ENCODE measurements around the gene MRPS17.

MRPS17 gene

GRCh38 chr7:55966851-55967250 lies 15.2 kb downstream of the MRPS17 start:
- Histone ChIP-seq H2AFZ (ENCODE audit: low read depth, low read length, severe bottlenecking) (no peak overlapping the region), H3K36me3 (ENCODE audit: low read length) (no peaks in the 10 kb centered on the region), H3K27me3 (ENCODE audit: low read length) (no peaks in the 10 kb centered on the region), H3K9me2 (replicated peaks; ENCODE audit: insufficient read depth, low read length) (no peaks in the 10 kb centered on the region), H3K4me3 (ENCODE audit: insufficient read depth, low read length, poor library complexity, severe bottlenecking) (no peak overlapping the region), H3F3A (ENCODE audit: insufficient read depth) (peaks cover 9% of the 10 kb centered on the region), H3K79me2 (ENCODE audit: insufficient read depth, low read length) (no peaks in the 10 kb centered on the region), H3K27ac (ENCODE audit: low read depth, low read length) (no peak overlapping the region), H3K9ac (ENCODE audit: low read length) (no peak overlapping the region), H3K4me2 (ENCODE audit: low read depth, low read length, poor library complexity, severe bottlenecking) (no peak overlapping the region), H4K20me1 (ENCODE audit: low read depth, low read length) (no peaks in the 10 kb centered on the region), H3K9me3 (ENCODE audit: insufficient read depth, low read length) (no peaks in the 10 kb centered on the region)
- TF ChIP-seq CTCF (IDR thresholded peaks at IDR 0.05; ENCODE audit: insufficient read depth, low read length, poor library complexity, severe bottlenecking) (no peak), EZH2phosphoT487 (conservative IDR thresholded peaks at IDR 0.05; ENCODE audit: low read length) (no peak)

GRCh38 chr7:55969391-55969790 lies 17.7 kb downstream of the MRPS17 start:
- H2AFZ ChIP-seq (ENCODE audit: low read depth, low read length, severe bottlenecking), result no peak overlapping the region

GRCh38 chr7:55970561-55970960 lies 18.9 kb downstream of the MRPS17 start:
- Histone ChIP-seq H3K27me3 (ENCODE audit: low read length) (no peaks in the 10 kb centered on the region), H4K20me1 (ENCODE audit: low read depth, low read length) (no peaks in the 10 kb centered on the region), H3F3A (ENCODE audit: insufficient read depth) (0 out of 2 replicates have a peak, but pooled peaks cover 3% of the 10 kb centered on the region), H3K36me3 (ENCODE audit: low read length) (no peaks in the 10 kb centered on the region), H3K4me2 (ENCODE audit: low read depth, low read length, poor library complexity, severe bottlenecking) (no peak overlapping the region), H3K4me3 (ENCODE audit: insufficient read depth, low read length, poor library complexity, severe bottlenecking) (no peak overlapping the region), H3K9me3 (ENCODE audit: insufficient read depth, low read length) (no peaks in the 10 kb centered on the region), H3K79me2 (ENCODE audit: insufficient read depth, low read length) (no peaks in the 10 kb centered on the region), H3K9me2 (replicated peaks; ENCODE audit: insufficient read depth, low read length) (no peaks in the 10 kb centered on the region), H3K9ac (ENCODE audit: low read length) (no peak overlapping the region), H2AFZ (ENCODE audit: low read depth, low read length, severe bottlenecking) (no peak overlapping the region), H3K27ac (ENCODE audit: low read depth, low read length) (no peak overlapping the region)
- TF ChIP-seq EZH2phosphoT487 (conservative IDR thresholded peaks at IDR 0.05; ENCODE audit: low read length), result no peak
- no peak for TF ChIP-seq CTCF (IDR thresholded peaks at IDR 0.05; ENCODE audit: insufficient read depth, low read length, poor library complexity, severe bottlenecking)

More at GRCh38 chr7:55969391-55969790, 17.7 kb downstream of the MRPS17 start:
- TF ChIP-seq EZH2phosphoT487 (conservative IDR thresholded peaks at IDR 0.05; ENCODE audit: low read length), result no peak
- TF ChIP-seq CTCF (IDR thresholded peaks at IDR 0.05; ENCODE audit: insufficient read depth, low read length, poor library complexity, severe bottlenecking), result no peak
- H3K4me2 ChIP-seq (ENCODE audit: low read depth, low read length, poor library complexity, severe bottlenecking), result no peak overlapping the region
- no peaks in the 10 kb centered on the region for H4K20me1 ChIP-seq (ENCODE audit: low read depth, low read length)
- H3F3A ChIP-seq (ENCODE audit: insufficient read depth), result peaks cover 9% of the 10 kb centered on the region
- no peak overlapping the region for H3K9ac ChIP-seq (ENCODE audit: low read length)
- H3K27ac ChIP-seq (ENCODE audit: low read depth, low read length), result no peak overlapping the region
- H3K4me3 ChIP-seq (ENCODE audit: insufficient read depth, low read length, poor library complexity, severe bottlenecking), result no peak overlapping the region
- no peaks in the 10 kb centered on the region for H3K79me2 ChIP-seq (ENCODE audit: insufficient read depth, low read length)
- no peaks in the 10 kb centered on the region for H3K36me3 ChIP-seq (ENCODE audit: low read length)
- H3K27me3 ChIP-seq (ENCODE audit: low read length), result no peaks in the 10 kb centered on the region
- no peaks in the 10 kb centered on the region for H3K9me2 ChIP-seq (replicated peaks; ENCODE audit: insufficient read depth, low read length)
- H3K9me3 ChIP-seq (ENCODE audit: insufficient read depth, low read length), result no peaks in the 10 kb centered on the region
